Neural cell (in vitro differentiated cells): ENCODE measurements around the gene TMEM63B. TPM values are rescaled to one million over a fixed set of nuclear protein-coding genes. Genes with fewer than 3 reads are reported as not detected.

ENCODE experiments used
- H2AFZ ChIP-seq: fragments of 200-600, 300-800 bp; sonication (generic), shearing (Covaris generic); 2 replicates; pipeline ENCODE4 v1.6.0; 2014; ENCODE audit warnings: low read depth, mild to moderate bottlenecking, antibody characterized with exemption, low read length, moderate library complexity
- H3F3A ChIP-seq: fragments of 200-600 bp; shearing (Covaris generic); 2 replicates; pipeline ENCODE4 v1.6.1; 2016; ENCODE audit warnings: mild to moderate bottlenecking, moderate library complexity, mixed read lengths, antibody characterized with exemption, low read length; ENCODE audit not compliant: insufficient read depth, poor library complexity, severe bottlenecking
- H3K27ac ChIP-seq: fragments of 200-600, 300-800 bp; sonication (generic), shearing (Covaris generic); 2 replicates; pipeline ENCODE4 v1.5.1; 2014; ENCODE audit warnings: mild to moderate bottlenecking, low read length, moderate library complexity
- H3K27me3 ChIP-seq: fragments of 300-800, 200-600 bp; sonication (generic), shearing (Covaris generic); 2 replicates; pipeline ENCODE4 v1.6.0; 2014; ENCODE audit warnings: mild to moderate bottlenecking, low read depth, low read length, moderate library complexity; ENCODE audit not compliant: insufficient read depth
- H3K36me3 ChIP-seq: fragments of 300-800, 200-600 bp; sonication (generic), shearing (Covaris generic); 2 replicates; pipeline ENCODE4 v1.5.1; 2014; ENCODE audit warnings: mild to moderate bottlenecking, antibody characterized with exemption, low read length, moderate library complexity; ENCODE audit not compliant: insufficient read depth
- H3K4me2 ChIP-seq: fragments of 300-800, 200-600 bp; sonication (generic), shearing (Covaris generic); 2 replicates; pipeline ENCODE4 v1.6.0; 2014; ENCODE audit warnings: mild to moderate bottlenecking, low read length
- H3K4me3 ChIP-seq: fragments of 300-800, 200-600 bp; sonication (generic), shearing (Covaris generic); 2 replicates; pipeline ENCODE4 v1.5.1; 2014; ENCODE audit warnings: mild to moderate bottlenecking, low read length, moderate library complexity
- H3K79me2 ChIP-seq: fragments of 200-600 bp; shearing (Covaris generic); replicated peaks from 2 replicates; pipeline ENCODE4 v1.6.0; 2014; ENCODE audit warnings: mild to moderate bottlenecking, low read length, moderate library complexity; ENCODE audit not compliant: insufficient read depth
- H3K9ac ChIP-seq: fragments of 300-800, 200-600 bp; sonication (generic), shearing (Covaris generic); 2 replicates; pipeline ENCODE4 v1.6.1; 2016; ENCODE audit warnings: mild to moderate bottlenecking, low read length, mixed read lengths
- H3K9me2 ChIP-seq: fragments of 200-600 bp; shearing (Covaris generic); 2 replicates; pipeline ENCODE4 v1.6.1; 2016; ENCODE audit warnings: mild to moderate bottlenecking, low read length, mixed read lengths; ENCODE audit not compliant: insufficient read depth
- H3K9me3 ChIP-seq: fragments of 200-600, 300-800 bp; sonication (generic), shearing (Covaris generic); 2 replicates; pipeline ENCODE4 v1.6.1; 2016; ENCODE audit warnings: mild to moderate bottlenecking, mixed run types, low read length, moderate library complexity, mixed read lengths
- H4K20me1 ChIP-seq: fragments of 200-600 bp; shearing (Covaris generic); 2 replicates; pipeline ENCODE4 v1.6.1; 2016; ENCODE audit warnings: mild to moderate bottlenecking, mixed run types; ENCODE audit not compliant: insufficient read depth
- EP300 ChIP-seq: fragments of 450-650 bp; conservative IDR thresholded peaks from 2 replicates; pipeline ENCODE4 v1.6.1; 2014; ENCODE audit warnings: antibody characterized with exemption, mild to moderate bottlenecking, moderate library complexity; ENCODE audit not compliant: poor library complexity, severe bottlenecking
- EZH2 ChIP-seq: fragments of 200-600, 300-800 bp; shearing (Covaris generic), sonication (generic); IDR thresholded peaks from 2 replicates; pipeline ENCODE4 v1.6.1; 2014; ENCODE audit warnings: antibody characterized with exemption, low read length, borderline replicate concordance, mild to moderate bottlenecking; ENCODE audit not compliant: insufficient read depth, poor library complexity, severe bottlenecking
- MXI1 ChIP-seq: fragments of 450-650 bp; conservative IDR thresholded peaks from 2 replicates; pipeline ENCODE4 v1.6.1; 2014; ENCODE audit warnings: antibody characterized with exemption, mild to moderate bottlenecking; ENCODE audit not compliant: poor library complexity, severe bottlenecking
- POLR2AphosphoS5 ChIP-seq: IDR thresholded peaks from 2 replicates; pipeline ENCODE4 v1.6.1; 2012
- RAD21 ChIP-seq: fragments of 450-650 bp; conservative IDR thresholded peaks from 2 replicates; pipeline ENCODE4 v1.6.1; 2014; ENCODE audit warnings: antibody characterized with exemption, mild to moderate bottlenecking, moderate library complexity
- REST ChIP-seq: IDR thresholded peaks from 2 replicates; pipeline ENCODE4 v1.6.1; 2012; ENCODE audit warnings: borderline replicate concordance
- SMC3 ChIP-seq: fragments of 450-650 bp; conservative IDR thresholded peaks from 2 replicates; pipeline ENCODE4 v1.6.1; 2014; ENCODE audit warnings: antibody characterized with exemption, mild to moderate bottlenecking, moderate library complexity; ENCODE audit not compliant: poor library complexity
- TAF1 ChIP-seq: IDR thresholded peaks from 2 replicates; pipeline ENCODE4 v1.6.1; 2012; ENCODE audit warnings: low read depth
- polyA plus RNA-seq: library from polyadenylated mRNA; depleted of rRNA; stranded (reverse); fragments of >200 nt; gene quantifications from 2 replicates; pipeline ENCODE4 v1.2.3, GENCODE V29; 2014
- TF ChIP-seq, protein P1 (sequence below): fragments of 450-650 bp; IDR thresholded peaks from 2 replicates; pipeline ENCODE4 v1.5.1; 2014; ENCODE audit warnings: antibody characterized with exemption, mild to moderate bottlenecking, moderate library complexity; ENCODE audit not compliant: poor library complexity, severe bottlenecking

Gene TMEM63B
- polyA plus RNA-seq, 1 donor from 2014 or later, result 49.9 TPM

- Histone ChIP-seq H4K20me1 (no peaks in the 10 kb centered on the region), H3K9ac (no peak overlapping the region), H3F3A (no peaks in the 10 kb centered on the region), H3K27me3 (no peaks in the 10 kb centered on the region), H3K79me2 (no peaks in the 10 kb centered on the region), H3K36me3 (no peaks in the 10 kb centered on the region), H3K4me2 (no peak overlapping the region), H3K9me3 (no peaks in the 10 kb centered on the region), H2AFZ (no peak overlapping the region), H3K9me2 (no peaks in the 10 kb centered on the region), H3K4me3 (no peak overlapping the region), H3K27ac (no peak overlapping the region)
- peak; percentile 87 for TF ChIP-seq SMC3
- no peak for TF ChIP-seq EZH2
- no peak for TF ChIP-seq TAF1
- TF ChIP-seq, protein P1, sequence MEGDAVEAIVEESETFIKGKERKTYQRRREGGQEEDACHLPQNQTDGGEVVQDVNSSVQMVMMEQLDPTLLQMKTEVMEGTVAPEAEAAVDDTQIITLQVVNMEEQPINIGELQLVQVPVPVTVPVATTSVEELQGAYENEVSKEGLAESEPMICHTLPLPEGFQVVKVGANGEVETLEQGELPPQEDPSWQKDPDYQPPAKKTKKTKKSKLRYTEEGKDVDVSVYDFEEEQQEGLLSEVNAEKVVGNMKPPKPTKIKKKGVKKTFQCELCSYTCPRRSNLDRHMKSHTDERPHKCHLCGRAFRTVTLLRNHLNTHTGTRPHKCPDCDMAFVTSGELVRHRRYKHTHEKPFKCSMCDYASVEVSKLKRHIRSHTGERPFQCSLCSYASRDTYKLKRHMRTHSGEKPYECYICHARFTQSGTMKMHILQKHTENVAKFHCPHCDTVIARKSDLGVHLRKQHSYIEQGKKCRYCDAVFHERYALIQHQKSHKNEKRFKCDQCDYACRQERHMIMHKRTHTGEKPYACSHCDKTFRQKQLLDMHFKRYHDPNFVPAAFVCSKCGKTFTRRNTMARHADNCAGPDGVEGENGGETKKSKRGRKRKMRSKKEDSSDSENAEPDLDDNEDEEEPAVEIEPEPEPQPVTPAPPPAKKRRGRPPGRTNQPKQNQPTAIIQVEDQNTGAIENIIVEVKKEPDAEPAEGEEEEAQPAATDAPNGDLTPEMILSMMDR, result peak; percentile 85
- TF ChIP-seq REST, result no peak
- peak; percentile 85 for TF ChIP-seq RAD21
- TF ChIP-seq MXI1, result no peak
- TF ChIP-seq EP300, result no peak
- no peak for TF ChIP-seq POLR2AphosphoS5
Observed at GRCh38 chr6:44172731-44173500, 45.6 kb downstream of the TMEM63B start.

DNA sequence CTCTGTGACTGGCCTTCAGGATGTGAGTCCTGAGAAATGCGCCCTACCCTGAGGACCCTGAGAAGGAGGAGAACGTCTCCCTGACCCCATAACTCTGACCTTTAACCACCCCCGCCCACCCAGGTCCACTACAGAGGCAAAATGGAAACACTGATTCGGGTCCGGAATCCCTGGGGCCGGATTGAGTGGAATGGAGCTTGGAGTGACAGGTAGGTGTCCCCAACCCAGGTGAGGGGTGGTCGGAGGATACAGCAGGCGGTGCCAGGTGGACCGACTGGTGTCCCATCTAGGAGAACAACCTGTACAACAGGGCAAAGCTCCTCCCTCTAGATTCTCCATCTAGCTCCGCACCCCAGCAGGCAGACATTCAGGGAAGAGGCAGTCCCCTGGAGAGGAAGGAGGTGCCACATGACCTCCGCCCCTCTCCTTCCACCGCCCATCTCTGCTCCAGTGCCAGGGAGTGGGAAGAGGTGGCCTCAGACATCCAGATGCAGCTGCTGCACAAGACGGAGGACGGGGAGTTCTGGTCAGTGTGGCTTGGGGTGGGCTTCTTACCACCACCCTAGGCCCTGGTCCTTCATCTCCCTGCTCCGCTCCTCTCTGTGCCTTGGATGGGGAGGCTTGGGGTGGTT is 48.9 kb downstream of the TMEM63B start:
- Histone ChIP-seq H4K20me1 (no peaks in the 10 kb centered on the region), H3K36me3 (no peaks in the 10 kb centered on the region), H2AFZ (no peak overlapping the region), H3K9me2 (no peaks in the 10 kb centered on the region), H3K27ac (no peak overlapping the region), H3K9me3 (no peaks in the 10 kb centered on the region), H3K27me3 (no peaks in the 10 kb centered on the region), H3K4me2 (no peak overlapping the region), H3K9ac (no peak overlapping the region), H3F3A (no peaks in the 10 kb centered on the region), H3K79me2 (no peaks in the 10 kb centered on the region), H3K4me3 (no peak overlapping the region)
- TF ChIP-seq RAD21 (no peak), SMC3 (no peak), MXI1 (no peak)
